Measurements from ENCODE around the gene MRPL53. TPM values are rescaled to one million over a fixed set of nuclear protein-coding genes. Genes with fewer than 3 reads are reported as not detected.

MRPL53 gene
- total and polyA plus RNA-seq, 2 of the 13 experiments (the other 11 are each of a cell fraction or from before 2014, with no cell fraction given) = 34.3 to 51.9 TPM

GRCh38 chr2:74461187-74462053 is 11.1 kb downstream of the MRPL53 start (continued):
- TF ChIP-seq ZNF670 (CRISPR knock-in tag; IDR thresholded peaks at IDR 0.05; ENCODE audit: borderline replicate concordance) (no peak), ZSCAN9 (CRISPR knock-in tag; IDR thresholded peaks at IDR 0.05; ENCODE audit: borderline replicate concordance) (no peak), ZFAT (CRISPR knock-in tag; conservative IDR thresholded peaks at IDR 0.05) (no peak), AGO2 (optimal IDR thresholded peaks at IDR 0.05; ENCODE audit: low read depth, low read length) (peak; percentile 97), REXO4 (CRISPR knock-in tag; IDR thresholded peaks at IDR 0.05; ENCODE audit: borderline replicate concordance) (0 out of 2 replicates have a peak, but pooled peaks have one; percentile 49), ZNF263 (CRISPR knock-in tag; IDR thresholded peaks at IDR 0.05) (peak; percentile 99), DMTF1 (CRISPR knock-in tag; IDR thresholded peaks at IDR 0.05) (no peak), ZBTB2 (CRISPR knock-in tag; IDR thresholded peaks at IDR 0.05; ENCODE audit: low read depth) (no peak), NKX3-1 (CRISPR knock-in tag; IDR thresholded peaks at IDR 0.05) (0 out of 2 replicates have a peak, but pooled peaks have one; percentile 21), ZSCAN5A (CRISPR knock-in tag; IDR thresholded peaks at IDR 0.05; ENCODE audit: borderline replicate concordance) (no peak), RFX5 (IDR thresholded peaks at IDR 0.05; ENCODE audit: low read depth, low read length) (no peak), ZNF30 (CRISPR knock-in tag; IDR thresholded peaks at IDR 0.05) (no peak), GMEB1 (CRISPR knock-in tag; IDR thresholded peaks at IDR 0.05; ENCODE audit: borderline replicate concordance) (0 out of 2 replicates have a peak, but pooled peaks have one; percentile 39), MYC (CRISPR knock-in tag; IDR thresholded peaks at IDR 0.05; ENCODE audit: borderline replicate concordance) (no peak), TAF1 (CRISPR knock-in tag; IDR thresholded peaks at IDR 0.05) (no peak), TEF (CRISPR knock-in tag; IDR thresholded peaks at IDR 0.05) (no peak), ZNF7 (CRISPR knock-in tag; IDR thresholded peaks at IDR 0.05) (no peak), ZNF878 (CRISPR knock-in tag; IDR thresholded peaks at IDR 0.05) (no peak), ZBTB49 (CRISPR knock-in tag; IDR thresholded peaks at IDR 0.05; ENCODE audit: borderline replicate concordance) (no peak)

Measured in HepG2 (cell line).